Natural killer cell (primary cell): ENCODE measurements around the gene REV1. TPM values are rescaled to one million over a fixed set of nuclear protein-coding genes. Genes with fewer than 3 reads are reported as not detected.
A peak's percentile ranks its signal among the peaks of the same experiment; 100 is the strongest.

Experiments used
- ATAC-seq, 3 donors: fragments of 150-1000 bp in 2 of 3; fragments of 200-7000 bp in 1 of 3; cut with Tn5 transposase; 1 replicate in 1 of 3; 2 replicates in 2 of 3; pipeline ENCODE4 v1.10.0; 2021; ENCODE audit warnings: mild to moderate bottlenecking in 2 of 3, moderate library complexity in 2 of 3
- DNase-seq, 2 donors: peaks; one replicate each; pipeline versions ENCODE4 v3.0.0 to v3.0.0-alpha.2; 2013 to 2021; ENCODE audit warnings: mixed read lengths in 1 of 2
- H3K27ac ChIP-seq: one replicate; pipeline ENCODE4 v1.5.1; 2013; ENCODE audit warnings: mild to moderate bottlenecking, low read length
- H3K27me3 ChIP-seq: one replicate; pipeline ENCODE4 v1.6.1; 2013; ENCODE audit warnings: low read length; ENCODE audit not compliant: control insufficient read depth, insufficient read depth
- H3K36me3 ChIP-seq: one replicate; pipeline ENCODE4 v1.6.1; 2013; ENCODE audit warnings: low read length; ENCODE audit not compliant: control insufficient read depth, insufficient read depth
- H3K4me1 ChIP-seq: one replicate; pipeline ENCODE4 v1.6.1; 2013; ENCODE audit warnings: low read length; ENCODE audit not compliant: control insufficient read depth, insufficient read depth
- H3K4me3 ChIP-seq: one replicate; pipeline ENCODE4 v1.5.1; 2013; ENCODE audit warnings: low read length
- H3K9me3 ChIP-seq: one replicate; pipeline ENCODE4 v1.6.1; 2013; ENCODE audit warnings: low read length; ENCODE audit not compliant: control insufficient read depth, insufficient read depth
- H3K27ac Mint-ChIP-seq, 2 donors: one replicate each; pipeline ENCODE4 v1.8.0; 2022; ENCODE audit warnings: mild to moderate bottlenecking in 2 of 2, mixed read lengths in 2 of 2, moderate library complexity in 1 of 2
- H3K27me3 Mint-ChIP-seq, 2 donors: one replicate each; pipeline ENCODE4 v1.8.0; 2022; ENCODE audit warnings: low read depth in 2 of 2, mixed read lengths in 2 of 2
- H3K36me3 Mint-ChIP-seq: one replicate; pipeline ENCODE4 v1.8.0; 2022; ENCODE audit warnings: mixed read lengths
- H3K4me1 Mint-ChIP-seq, 2 donors: one replicate each; pipeline ENCODE4 v1.8.0; 2022; ENCODE audit warnings: mixed read lengths in 2 of 2
- H3K4me3 Mint-ChIP-seq: one replicate; pipeline ENCODE4 v1.8.0; 2022; ENCODE audit warnings: mild to moderate bottlenecking, moderate library complexity, mixed read lengths
- H3K9me3 Mint-ChIP-seq, 2 donors: one replicate each; pipeline ENCODE4 v1.8.0; 2022; ENCODE audit warnings: mixed read lengths in 2 of 2
- CTCF ChIP-seq: fragments of 200-600 bp; IDR thresholded peaks from one replicate; pipeline ENCODE4 v1.8.0; 2022; ENCODE audit warnings: antibody characterized with exemption
- WGBS: methylation state at CpG from one replicate; pipeline ENCODE4 v1.1.7; 2013; ENCODE audit warnings: missing lambda C conversion rate; ENCODE audit not compliant: insufficient coverage; 5-methylcytosine and 5-hydroxymethylcytosine counted together
- intact Hi-C: fragments of 100-400 bp; cut with micrococcal nuclease; formaldehyde crosslinking; loops from one replicate; pipeline ENCODE4 v1.14.2; 2022
- total RNA-seq, 4 donors: library from RNA; stranded (reverse); fragments of 120-200 nt in 1 of 4; gene quantifications; one replicate each; pipeline versions ENCODE4 v1.2.3 to v1.2.4, GENCODE V29; 2013 to 2022

The REV1 gene
- total RNA-seq, 3 donors from 2014 or later (not counting 1 experiment from before 2014, with no cell fraction given): 34.7 to 49.1 (median 38.5) TPM

GRCh38 chr2:99397266-99397920 lies 92.4 kb downstream of the REV1 start:
- no peak for ATAC-seq
- no peaks in the 10 kb centered on the region for H3K4me1 Mint-ChIP-seq
- H3K9me3 Mint-ChIP-seq: no peaks in the 10 kb centered on the region
- peaks cover 28% of the 10 kb centered on the region for H3K36me3 Mint-ChIP-seq
- Histone ChIP-seq H3K4me1 (no peaks in the 10 kb centered on the region), H3K27me3 (no peaks in the 10 kb centered on the region), H3K4me3 (no peak overlapping the region), H3K27ac (no peak overlapping the region), H3K36me3 (peaks cover 82% of the 10 kb centered on the region), H3K9me3 (no peaks in the 10 kb centered on the region)
- H3K27me3 Mint-ChIP-seq: no peaks in the 10 kb centered on the region
- DNase-seq: no peak
- no peak for TF ChIP-seq CTCF
- H3K27ac Mint-ChIP-seq: peak overlapping the region; percentile 15 to 22
- intact Hi-C loops: no loop called here
- H3K4me3 Mint-ChIP-seq: no peak overlapping the region
- 100% methylated on average over 2 of the region's 3 CpGs for WGBS

GRCh38 chr2:99395589-99396130 lies 94.2 kb downstream of the REV1 start:
- peak overlapping the region; percentile 6 to 70 for H3K27ac Mint-ChIP-seq
- ATAC-seq (no peak), DNase-seq (no peak)
- no peak for TF ChIP-seq CTCF
- Histone ChIP-seq H3K9me3 (no peaks in the 10 kb centered on the region), H3K27me3 (no peaks in the 10 kb centered on the region), H3K4me1 (no peaks in the 10 kb centered on the region), H3K36me3 (peaks cover 82% of the 10 kb centered on the region), H3K27ac (no peak overlapping the region), H3K4me3 (no peak overlapping the region)
- peaks cover 35% of the 10 kb centered on the region for H3K36me3 Mint-ChIP-seq
- no peaks in the 10 kb centered on the region for H3K27me3 Mint-ChIP-seq
- H3K4me3 Mint-ChIP-seq: no peak overlapping the region
- 97% methylated on average over 3 of the region's 3 CpGs for WGBS
- peaks cover 0 to 3% of the 10 kb centered on the region in 2 donors for H3K4me1 Mint-ChIP-seq
- H3K9me3 Mint-ChIP-seq: no peaks in the 10 kb centered on the region
- intact Hi-C loops: no loop called here

GRCh38 chr2:99389946-99390345 lies 99.9 kb downstream of the REV1 start:
- H3K9me3 Mint-ChIP-seq: no peaks in the 10 kb centered on the region
- ATAC-seq (no peak), DNase-seq (no peak)
- Histone ChIP-seq H3K4me3 (no peak overlapping the region), H3K9me3 (no peaks in the 10 kb centered on the region), H3K36me3 (peaks cover 53% of the 10 kb centered on the region), H3K27me3 (no peaks in the 10 kb centered on the region), H3K4me1 (no peaks in the 10 kb centered on the region), H3K27ac (no peak overlapping the region)
- H3K27me3 Mint-ChIP-seq: no peaks in the 10 kb centered on the region
- WGBS: 94% methylated on average over 3 of the region's 3 CpGs
- no peak for TF ChIP-seq CTCF
- H3K4me3 Mint-ChIP-seq: no peak overlapping the region
- H3K27ac Mint-ChIP-seq: no peak overlapping the region
- peaks cover 0 to 6% of the 10 kb centered on the region in 2 donors for H3K4me1 Mint-ChIP-seq
- peaks cover 10% of the 10 kb centered on the region for H3K36me3 Mint-ChIP-seq
- intact Hi-C loops: no loop called here

GRCh38 chr2:99389371-99389770 lies 100.4 kb downstream of the REV1 start:
- intact Hi-C loops: no loop called here
- DNase-seq: no peak
- no peak for ATAC-seq
- Mint-ChIP-seq H3K9me3 (no peaks in the 10 kb centered on the region), H3K4me1 (peaks cover 0 to 6% of the 10 kb centered on the region in 2 donors), H3K27ac (no peak overlapping the region), H3K36me3 (peaks cover 16% of the 10 kb centered on the region), H3K27me3 (no peaks in the 10 kb centered on the region), H3K4me3 (no peak overlapping the region)
- Histone ChIP-seq H3K9me3 (no peaks in the 10 kb centered on the region), H3K36me3 (peaks cover 47% of the 10 kb centered on the region), H3K27ac (no peak overlapping the region), H3K4me3 (no peak overlapping the region), H3K4me1 (no peaks in the 10 kb centered on the region), H3K27me3 (no peaks in the 10 kb centered on the region)
- no peak for TF ChIP-seq CTCF
- 45% methylated on average over 2 of the region's 2 CpGs for WGBS
